SK-N-MC (cell line): ENCODE measurements around the gene SETD2.
A peak's percentile ranks its signal among the peaks of the same experiment; 100 is the strongest.

ENCODE experiments used
- DNase-seq: peaks from one replicate; pipeline ENCODE4 v3.0.0-alpha.2; 2011; ENCODE audit warnings: low read depth, low spot score
- H3K27ac ChIP-seq: fragments of 200-600 bp; sonication (generic); 2 replicates; pipeline ENCODE4 v1.5.1; 2016; ENCODE audit warnings: mixed run types
- H3K36me3 ChIP-seq: fragments of 200-600 bp; sonication (generic); 2 replicates; pipeline ENCODE4 v1.6.1; 2017; ENCODE audit warnings: antibody characterized with exemption, low read length, mixed read lengths; ENCODE audit not compliant: insufficient read depth
- H3K4me3 ChIP-seq: fragments of 200-600 bp; sonication (generic); 2 replicates; pipeline ENCODE4 v1.5.1; 2016
- H3K9ac ChIP-seq: fragments of 200-600 bp; sonication (generic); 2 replicates; pipeline ENCODE4 v1.8.0; 2017; ENCODE audit warnings: mixed run types, mixed read lengths; ENCODE audit not compliant: insufficient read length
- H3K9me3 ChIP-seq: fragments of 200-600 bp; sonication (generic); 2 replicates; pipeline ENCODE4 v1.6.1; 2017; ENCODE audit warnings: low read depth, mild to moderate bottlenecking, antibody characterized with exemption, low read length, moderate library complexity, mixed read lengths
- EZH2 ChIP-seq: fragments of 200-600 bp; sonication (generic); IDR thresholded peaks from one replicate; pipeline ENCODE4 v1.6.1; 2017; ENCODE audit warnings: antibody characterized with exemption
- FOXP2 ChIP-seq: optimal IDR thresholded peaks from 2 replicates; pipeline ENCODE3; 2011; ENCODE audit warnings: mild to moderate bottlenecking, moderate library complexity; ENCODE audit not compliant: insufficient read depth; ENCODE audit errors: extremely low read length, control extremely low read depth
- POLR2AphosphoS5 ChIP-seq: IDR thresholded peaks from 2 replicates; pipeline ENCODE4 v1.6.1; 2012; ENCODE audit warnings: mild to moderate bottlenecking, low read depth, low read length, borderline replicate concordance

SETD2 gene

GRCh38 chr3:46986782-46987310 lies 177.1 kb downstream of the SETD2 start:
- H3K4me3 ChIP-seq: no peak overlapping the region
- H3K27ac ChIP-seq: no peak overlapping the region
- H3K9me3 ChIP-seq: no peaks in the 10 kb centered on the region
- TF ChIP-seq FOXP2 (no peak), EZH2 (no peak), POLR2AphosphoS5 (no peak)
- no peak overlapping the region for H3K9ac ChIP-seq
- H3K36me3 ChIP-seq: no peaks in the 10 kb centered on the region
- no peak for DNase-seq

GRCh38 chr3:46986055-46986730 lies 177.7 kb downstream of the SETD2 start:
- no peaks in the 10 kb centered on the region for H3K9me3 ChIP-seq
- H3K27ac ChIP-seq: no peak overlapping the region
- TF ChIP-seq FOXP2: no peak
- no peak for TF ChIP-seq POLR2AphosphoS5
- TF ChIP-seq EZH2: no peak
- no peak overlapping the region for H3K9ac ChIP-seq
- no peak for DNase-seq
- H3K36me3 ChIP-seq: no peaks in the 10 kb centered on the region
- H3K4me3 ChIP-seq: no peak overlapping the region

GRCh38 chr3:46985588-46985987 lies 178.3 kb downstream of the SETD2 start:
- H3K36me3 ChIP-seq: no peaks in the 10 kb centered on the region
- H3K9ac ChIP-seq: no peak overlapping the region
- no peak for DNase-seq
- no peaks in the 10 kb centered on the region for H3K9me3 ChIP-seq
- no peak overlapping the region for H3K27ac ChIP-seq
- TF ChIP-seq POLR2AphosphoS5: no peak
- TF ChIP-seq FOXP2: no peak
- no peak for TF ChIP-seq EZH2
- H3K4me3 ChIP-seq: no peak overlapping the region

- Histone ChIP-seq H3K9ac (no peak overlapping the region), H3K27ac (no peak overlapping the region), H3K9me3 (no peaks in the 10 kb centered on the region), H3K4me3 (no peak overlapping the region), H3K36me3 (no peaks in the 10 kb centered on the region)
- DNase-seq: no peak
- no peak for TF ChIP-seq EZH2
- no peak for TF ChIP-seq POLR2AphosphoS5
- TF ChIP-seq FOXP2: no peak
Measured at GRCh38 chr3:46984591-46985459, 179.1 kb downstream of the SETD2 start.

GRCh38 chr3:46982546-46982945 lies 181.4 kb downstream of the SETD2 start:
- no peak overlapping the region for H3K27ac ChIP-seq
- no peak overlapping the region for H3K4me3 ChIP-seq
- H3K9ac ChIP-seq: no peak overlapping the region
- no peak for DNase-seq
- H3K9me3 ChIP-seq: no peaks in the 10 kb centered on the region
- H3K36me3 ChIP-seq: no peaks in the 10 kb centered on the region
- TF ChIP-seq POLR2AphosphoS5: no peak
- no peak for TF ChIP-seq FOXP2
- no peak for TF ChIP-seq EZH2

GRCh38 chr3:46981932-46982471 lies 181.9 kb downstream of the SETD2 start:
- H3K27ac ChIP-seq: no peak overlapping the region
- no peak overlapping the region for H3K4me3 ChIP-seq
- no peak overlapping the region for H3K9ac ChIP-seq
- no peak for DNase-seq
- H3K9me3 ChIP-seq: no peaks in the 10 kb centered on the region
- TF ChIP-seq FOXP2 (no peak), EZH2 (no peak), POLR2AphosphoS5 (no peak)
- no peaks in the 10 kb centered on the region for H3K36me3 ChIP-seq

- DNase-seq: no peak
- H3K27ac ChIP-seq: no peak overlapping the region
- no peaks in the 10 kb centered on the region for H3K36me3 ChIP-seq
- H3K4me3 ChIP-seq: peak overlapping the region; percentile 75
- no peak for TF ChIP-seq EZH2
- H3K9me3 ChIP-seq: no peaks in the 10 kb centered on the region
- H3K9ac ChIP-seq: peak overlapping the region; percentile 53
Measured at GRCh38 chr3:46979958-46980497, 183.9 kb downstream of the SETD2 start.

GRCh38 chr3:46978985-46979944 lies 184.6 kb downstream of the SETD2 start, which contains the start of gene NBEAL2:
Gene NBEAL2 (plus strand): TSS chr3:46979666. CDS start chr3:46979862, 196 bp downstream.
- no peaks in the 10 kb centered on the region for H3K9me3 ChIP-seq
- H3K4me3 ChIP-seq: peak within 1 kb of the TSS; percentile 75
- peaks cover 2% of the 10 kb centered on the region; the same call in 1 of the 2 replicates for H3K36me3 ChIP-seq
- H3K27ac ChIP-seq: no peak within 1 kb of the TSS
- H3K9ac ChIP-seq: peak within 1 kb of the TSS; percentile 53
- TF ChIP-seq FOXP2 (no peak), POLR2AphosphoS5 (peak; percentile 77; the same call in 1 of the 2 replicates), EZH2 (no peak)
- DNase-seq: no peak
